GM12878 (cell line): ENCODE results near the gene STT3B. TPM values are rescaled to one million over a fixed set of nuclear protein-coding genes. Genes with fewer than 3 reads are reported as not detected.

Experiments
- ATAC-seq: fragments of 200-7000 bp; cut with Tn5 transposase; 3 replicates; pipeline ENCODE4 v1.9.1; 2020; ENCODE audit warnings: mild to moderate bottlenecking, moderate library complexity
- BruUV-seq: library from RNA; stranded (reverse); fragments of 400-500 nt; replicated peaks from 2 replicates; lab custom pipeline; 2021; lab: Mats Ljungman, UMichigan
- CTCF ChIA-PET: fragments of 300-600 bp; sonication (Branson Sonifier 250); formaldehyde crosslinking; extraction: SDS; loops from one replicate; lab custom pipeline; 2021; ENCODE audit warnings: inconsistent platforms; lab: Yijun Ruan, JAX
- POLR2A ChIA-PET: fragments of 350-600 bp; formaldehyde crosslinking; extraction: SDS; loops from one replicate; lab custom pipeline; 2021; ENCODE audit warnings: inconsistent platforms; lab: Charles Lee
- RAD21 ChIA-PET: fragments of 300-600 bp; sonication (Branson Sonifier 250); formaldehyde crosslinking; loops from one replicate; lab custom pipeline; 2023; ENCODE audit warnings: antibody characterized with exemption; ENCODE audit not compliant: unreplicated experiment; lab: Charles Lee
- SMC1A ChIA-PET: fragments of 300-600 bp; sonication (Branson Sonifier 250); formaldehyde crosslinking; loops from one replicate; lab custom pipeline; 2023; ENCODE audit not compliant: unreplicated experiment, uncharacterized antibody; lab: Charles Lee
- DNase-seq: peaks from one replicate; pipeline ENCODE4 v3.0.0-alpha.2; 2011; ENCODE audit warnings: low read depth, low spot score
- FAIRE-seq: peaks from 3 replicates; lab custom pipeline; 2011; peaks lifted over from hg19 to GRCh38; lab: Jason Lieb, UNC
- H2AFZ ChIP-seq: 2 replicates; pipeline ENCODE4 v1.6.0; 2011; ENCODE audit warnings: low read depth, low read length, control low read depth; ENCODE audit not compliant: control insufficient read depth
- H3K27ac ChIP-seq: 2 replicates; pipeline ENCODE4 v1.5.1; 2011; ENCODE audit warnings: control low read depth; ENCODE audit not compliant: control insufficient read depth, insufficient read depth
- H3K27me3 ChIP-seq, 2 experiments: replicated peaks in 1 of 2; 2 replicates each; pipeline versions ENCODE4 v1.6.0 to v1.6.1; 2011; ENCODE audit warnings: low read length in 1 of 2; ENCODE audit not compliant: control insufficient read depth in 2 of 2, insufficient read depth in 2 of 2
- H3K36me3 ChIP-seq, 2 experiments: 2 replicates each; pipeline ENCODE4 v1.5.1; 2011; ENCODE audit warnings: low read length in 1 of 2; ENCODE audit not compliant: control insufficient read depth in 2 of 2, insufficient read depth in 2 of 2
- H3K4me1 ChIP-seq: 2 replicates; pipeline ENCODE4 v1.6.1; 2011; ENCODE audit warnings: mild to moderate bottlenecking, low read length, moderate library complexity, mixed read lengths; ENCODE audit not compliant: control insufficient read depth, insufficient read depth
- H3K4me2 ChIP-seq: 2 replicates; pipeline ENCODE4 v1.6.0; 2011; ENCODE audit warnings: control low read depth; ENCODE audit not compliant: control insufficient read depth, insufficient read depth
- H3K4me3 ChIP-seq: fragments of 200-600 bp; sonication (generic); 2 replicates; pipeline ENCODE4 v1.5.1; 2016
- H3K79me2 ChIP-seq: 2 replicates; pipeline ENCODE4 v1.6.0; 2011; ENCODE audit warnings: low read length; ENCODE audit not compliant: control insufficient read depth, insufficient read depth
- H3K9ac ChIP-seq: 2 replicates; pipeline ENCODE4 v1.8.0; 2011; ENCODE audit warnings: low read length, control low read depth, mixed read lengths; ENCODE audit not compliant: control insufficient read depth, insufficient read depth
- H3K9me3 ChIP-seq: replicated peaks from 3 replicates; pipeline ENCODE4 v1.5.1; 2011; ENCODE audit warnings: mild to moderate bottlenecking, low read length; ENCODE audit not compliant: control insufficient read depth, insufficient read depth
- H4K20me1 ChIP-seq: 2 replicates; pipeline ENCODE4 v1.6.0; 2011; ENCODE audit not compliant: control insufficient read depth, insufficient read depth
- CREM ChIP-seq: IDR thresholded peaks from 2 replicates; pipeline ENCODE4 v1.6.1; 2014; ENCODE audit warnings: antibody characterized with exemption, low read depth
- HDAC2 ChIP-seq: fragments of 200-600 bp; sonication (generic); IDR thresholded peaks from 2 replicates; pipeline ENCODE4 v1.6.1; 2017
- IKZF2 ChIP-seq, 2 experiments: fragments of 450-650 bp; IDR thresholded peaks; 2 replicates each; pipeline ENCODE4 v1.6.1; 2017; ENCODE audit warnings: mild to moderate bottlenecking in 2 of 2, moderate library complexity in 2 of 2
- JUNB ChIP-seq: IDR thresholded peaks from 2 replicates; pipeline ENCODE4 v1.6.1; 2016; ENCODE audit warnings: antibody characterized with exemption, mild to moderate bottlenecking
- RUNX3 ChIP-seq: IDR thresholded peaks from 2 replicates; pipeline ENCODE4 v1.6.1; 2012; ENCODE audit warnings: low read length, inconsistent platforms
- SP1 ChIP-seq: IDR thresholded peaks from one replicate; pipeline ENCODE4 v1.6.1; 2011; ENCODE audit warnings: low read depth, low read length
- SRF ChIP-seq, 2 experiments: IDR thresholded peaks; 2 replicates each; pipeline ENCODE4 v1.6.1; 2011; ENCODE audit warnings: low read depth in 2 of 2, low read length in 2 of 2, mild to moderate bottlenecking in 1 of 2, moderate library complexity in 1 of 2
- ZZZ3 ChIP-seq: IDR thresholded peaks from 2 replicates; pipeline ENCODE4 v1.6.1; 2011; ENCODE audit warnings: low read depth; ENCODE audit not compliant: control insufficient read depth, insufficient read length
- WGBS: methylation state at CpG from one replicate; pipeline ENCODE4 v1.1.6; 2016; ENCODE audit warnings: low lambda C conversion rate; ENCODE audit not compliant: insufficient replicate concordance, insufficient coverage; ENCODE audit errors: missing lambda C conversion rate; 5-methylcytosine and 5-hydroxymethylcytosine counted together
- in situ Hi-C: fragments of 300-500 bp; cut with MboI; formaldehyde crosslinking; loops from 9 replicates; pipeline ENCODE4 v1.14.3; 2018; ENCODE audit warnings: mixed read lengths
- intact Hi-C: fragments of 100-400 bp; cut with micrococcal nuclease; formaldehyde crosslinking; loops from one replicate; pipeline ENCODE4 v1.14.2; 2022; ENCODE audit not compliant: unreplicated experiment
- polyA plus RNA-seq, 11 experiments: library from polyadenylated mRNA; depleted of rRNA in 4 of 11; unstranded in 6 of 11; stranded (reverse) in 5 of 11; fragments of >200 nt; fragmentation: Nextera tagmentation in 4 of 11; fragmentation: Illumina TruSeq in 1 of 11; extraction: Ambion mirVana in 4 of 11; extraction: Trizol in 1 of 11; gene quantifications; 1 replicate in 1 of 11; 2 replicates in 10 of 11; pipeline versions ENCODE4 v1.2.1 to v1.2.3, GENCODE V29; 2011 to 2016; ENCODE audit warnings: inconsistent platforms in 2 of 11, missing spikeins in 2 of 11, low read depth in 1 of 11
- total RNA-seq, 4 experiments: library from RNA; depleted of rRNA in 3 of 4; stranded (reverse); fragments of >200 nt in 3 of 4; fragmentation: Illumina TruSeq in 1 of 4; extraction: Trizol in 1 of 4; gene quantifications; 2 replicates each; pipeline versions ENCODE4 v1.2.1 to v1.2.3, GENCODE V29; 2013 to 2021
- TF ChIP-seq, protein P1 (sequence below): IDR thresholded peaks from 2 replicates; pipeline ENCODE4 v1.6.1; 2011; ENCODE audit warnings: low read depth, mild to moderate bottlenecking, low read length, moderate library complexity, borderline replicate concordance; ENCODE audit errors: extremely low read depth
- TF ChIP-seq, protein P2 (sequence below): IDR thresholded peaks from 2 replicates; pipeline ENCODE4 v1.6.1; 2012; ENCODE audit warnings: low read depth, low read length, improper control_type of control experiment

Gene STT3B
- total and polyA plus RNA-seq, 10 of the 15 experiments (the other 5 are each of a cell fraction or from before 2014, with no cell fraction given), result 19.9 to 208 (median 79.6) TPM

DNA sequence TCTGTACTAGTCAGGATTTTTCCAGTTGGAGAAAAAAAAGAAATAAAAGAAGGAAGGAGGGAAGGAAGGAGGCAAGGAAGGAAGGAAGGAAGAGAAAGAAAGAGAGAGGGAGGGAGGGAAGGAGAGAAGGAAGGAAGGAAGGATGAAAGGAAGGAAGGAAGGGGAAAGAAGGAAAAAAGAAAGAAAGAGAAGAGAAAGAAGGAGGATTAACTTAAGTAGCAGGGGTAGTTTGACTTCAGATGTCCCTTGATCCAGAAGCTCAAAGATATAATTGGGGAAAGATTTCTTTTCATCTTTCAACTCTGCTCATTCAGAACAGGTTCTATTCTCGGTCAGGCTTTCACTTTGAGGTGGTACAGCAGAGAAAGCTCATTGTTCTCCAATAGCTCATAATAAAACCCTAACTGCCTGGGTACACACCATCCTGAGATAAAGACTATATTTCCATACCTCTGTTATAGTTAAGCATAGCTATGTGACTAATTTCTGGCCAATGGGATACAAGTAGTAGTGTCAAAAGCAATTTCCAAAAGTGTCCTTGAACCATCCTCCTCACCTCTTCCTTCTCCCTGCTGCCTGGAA, 23.5 kb upstream of the STT3B start (continued):
- TF ChIP-seq JUNB (0 out of 2 replicates have a peak, but pooled peaks have one; percentile 6), RUNX3 (no peak), IKZF2 (IDR thresholded peaks at IDR 0.05) (peak; percentile 14 to 65; a peak in 3 of 4 replicates)
- TF ChIP-seq, protein P1, sequence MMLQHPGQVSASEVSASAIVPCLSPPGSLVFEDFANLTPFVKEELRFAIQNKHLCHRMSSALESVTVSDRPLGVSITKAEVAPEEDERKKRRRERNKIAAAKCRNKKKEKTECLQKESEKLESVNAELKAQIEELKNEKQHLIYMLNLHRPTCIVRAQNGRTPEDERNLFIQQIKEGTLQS, result no peak
- TF ChIP-seq, all 136 proteins: peak for 11

DNA sequence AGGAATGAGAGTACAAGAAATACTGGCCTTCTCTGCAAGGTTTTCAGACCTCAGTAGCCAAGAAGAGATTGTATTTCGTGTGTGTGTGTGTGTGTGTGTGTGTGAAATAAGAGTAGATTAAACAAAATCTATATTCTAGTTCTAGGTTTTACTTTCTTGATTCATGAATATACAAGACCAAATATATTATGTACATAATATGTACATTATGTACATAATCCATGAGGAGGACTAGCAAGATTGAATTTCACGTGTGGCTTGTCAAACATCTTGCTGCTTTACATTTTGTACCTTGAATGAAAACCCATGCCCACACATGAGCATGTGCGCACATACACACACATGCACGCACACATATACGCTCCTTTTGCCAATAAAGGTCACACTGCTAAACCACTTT, 18.2 kb upstream of the STT3B start:
- no peak for FAIRE-seq
- in situ Hi-C loops, result no loop called here
- Histone ChIP-seq H2AFZ (no peak overlapping the region), H3K4me3 (no peak overlapping the region), H3K79me2 (no peaks in the 10 kb centered on the region), H3K9ac (no peak overlapping the region), H3K4me1 (no peaks in the 10 kb centered on the region), H4K20me1 (no peaks in the 10 kb centered on the region), H3K9me3 (no peaks in the 10 kb centered on the region), H3K27ac (no peak overlapping the region), H3K27me3 (no peaks in the 10 kb centered on the region), H3K4me2 (no peak overlapping the region), H3K36me3 (no peaks in the 10 kb centered on the region)
- CTCF ChIA-PET, result no interaction called here
- intact Hi-C loops, result no loop called here
- no peak for ATAC-seq
- RAD21 ChIA-PET, result no interaction called here
- TF ChIP-seq, protein P2, sequence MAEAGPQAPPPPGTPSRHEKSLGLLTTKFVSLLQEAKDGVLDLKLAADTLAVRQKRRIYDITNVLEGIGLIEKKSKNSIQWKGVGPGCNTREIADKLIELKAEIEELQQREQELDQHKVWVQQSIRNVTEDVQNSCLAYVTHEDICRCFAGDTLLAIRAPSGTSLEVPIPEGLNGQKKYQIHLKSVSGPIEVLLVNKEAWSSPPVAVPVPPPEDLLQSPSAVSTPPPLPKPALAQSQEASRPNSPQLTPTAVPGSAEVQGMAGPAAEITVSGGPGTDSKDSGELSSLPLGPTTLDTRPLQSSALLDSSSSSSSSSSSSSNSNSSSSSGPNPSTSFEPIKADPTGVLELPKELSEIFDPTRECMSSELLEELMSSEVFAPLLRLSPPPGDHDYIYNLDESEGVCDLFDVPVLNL, result no peak
- no peak for TF ChIP-seq SRF (IDR thresholded peaks at IDR 0.05; ENCODE audit: low read depth in 2 of 2, low read length in 2 of 2)
- TF ChIP-seq CREM, result no peak
- TF ChIP-seq SP1, result no peak
- no peak for TF ChIP-seq ZZZ3
- no peak for TF ChIP-seq HDAC2
- no TSS peak for BruUV-seq
- POLR2A ChIA-PET, result no interaction called here
- 65% methylated on average over 5 of the region's 5 CpGs for WGBS
- no peak for DNase-seq
- SMC1A ChIA-PET, result interaction anchor here (1.5 to 2.1 kb wide), 2 partner anchors 11 to 190 kb away, joined by 3 to 10 read pairs; no protein-coding TSS in a partner anchor
